Measurements from ENCODE around the gene CBX5. TPM values are rescaled to one million over a fixed set of nuclear protein-coding genes. Genes with fewer than 3 reads are reported as not detected.
A peak's percentile ranks its signal among the peaks of the same experiment; 100 is the strongest.

The CBX5 gene
- total and polyA plus RNA-seq, 9 of the 15 experiments (the other 6 are each of a cell fraction or from before 2014, with no cell fraction given) = 32.6 to 102 (median 59.2) TPM

DNA sequence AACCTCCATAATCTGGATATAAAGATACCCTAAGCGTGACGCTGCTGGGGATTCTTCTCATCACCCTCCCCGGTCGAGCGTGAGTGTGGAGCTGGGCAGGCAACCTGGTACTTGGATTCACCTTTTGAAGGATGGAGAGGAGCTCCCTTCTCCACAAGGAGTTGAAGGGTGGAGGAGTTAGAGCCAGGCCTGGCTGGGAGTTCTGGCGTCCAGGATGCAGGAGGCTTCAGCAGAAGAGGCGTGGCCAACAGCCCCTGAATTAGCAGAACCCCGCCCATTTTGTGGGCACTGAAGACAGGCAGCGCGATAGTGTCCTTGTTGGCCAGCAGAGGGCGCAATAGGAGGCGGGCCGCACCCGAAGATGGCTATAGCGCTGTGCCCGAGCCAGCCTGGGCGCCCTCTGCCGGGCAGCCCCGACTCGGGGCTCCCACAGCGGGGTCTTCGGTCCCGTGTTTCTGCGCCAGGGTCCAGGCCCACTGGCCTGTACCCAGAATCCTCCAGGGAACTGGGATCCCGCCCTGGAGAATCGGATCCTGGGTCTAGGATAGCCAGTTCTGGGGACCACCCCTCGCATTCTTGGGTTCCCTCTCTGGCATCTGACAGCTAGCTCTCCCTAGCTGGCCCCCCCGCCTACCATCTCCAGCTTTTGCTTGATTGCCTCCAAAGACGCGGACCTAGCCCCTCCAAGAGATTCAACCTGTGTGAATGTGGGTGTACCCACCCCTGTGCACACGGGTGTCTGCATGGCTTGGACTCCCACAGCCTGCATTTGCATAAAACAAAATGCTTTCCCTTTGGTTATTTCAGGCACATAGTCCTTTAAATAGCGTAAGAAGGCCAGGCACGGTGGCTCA lies 65.1 kb downstream of the CBX5 start (continued):
- no peak for TF ChIP-seq E2F8 (IDR thresholded peaks at IDR 0.05; ENCODE audit: low read depth, partially characterized antibody)
- no peak for TF ChIP-seq ZNF431 (CRISPR knock-in tag; IDR thresholded peaks at IDR 0.05)
- TF ChIP-seq MEF2D (tag; conservative IDR thresholded peaks at IDR 0.05; ENCODE audit: low read depth) = no peak
- TF ChIP-seq XRCC3 (IDR thresholded peaks at IDR 0.05) = no peak
- no peak for TF ChIP-seq SUPT5H (IDR thresholded peaks at IDR 0.05)
- TF ChIP-seq ZNF77 (CRISPR knock-in tag; IDR thresholded peaks at IDR 0.05) = no peak
- TF ChIP-seq KLF13 (tag; IDR thresholded peaks at IDR 0.05; ENCODE audit: borderline replicate concordance, low read depth) = peak; percentile 60; the same call in 1 of the 2 replicates
- TF ChIP-seq, protein P1, sequence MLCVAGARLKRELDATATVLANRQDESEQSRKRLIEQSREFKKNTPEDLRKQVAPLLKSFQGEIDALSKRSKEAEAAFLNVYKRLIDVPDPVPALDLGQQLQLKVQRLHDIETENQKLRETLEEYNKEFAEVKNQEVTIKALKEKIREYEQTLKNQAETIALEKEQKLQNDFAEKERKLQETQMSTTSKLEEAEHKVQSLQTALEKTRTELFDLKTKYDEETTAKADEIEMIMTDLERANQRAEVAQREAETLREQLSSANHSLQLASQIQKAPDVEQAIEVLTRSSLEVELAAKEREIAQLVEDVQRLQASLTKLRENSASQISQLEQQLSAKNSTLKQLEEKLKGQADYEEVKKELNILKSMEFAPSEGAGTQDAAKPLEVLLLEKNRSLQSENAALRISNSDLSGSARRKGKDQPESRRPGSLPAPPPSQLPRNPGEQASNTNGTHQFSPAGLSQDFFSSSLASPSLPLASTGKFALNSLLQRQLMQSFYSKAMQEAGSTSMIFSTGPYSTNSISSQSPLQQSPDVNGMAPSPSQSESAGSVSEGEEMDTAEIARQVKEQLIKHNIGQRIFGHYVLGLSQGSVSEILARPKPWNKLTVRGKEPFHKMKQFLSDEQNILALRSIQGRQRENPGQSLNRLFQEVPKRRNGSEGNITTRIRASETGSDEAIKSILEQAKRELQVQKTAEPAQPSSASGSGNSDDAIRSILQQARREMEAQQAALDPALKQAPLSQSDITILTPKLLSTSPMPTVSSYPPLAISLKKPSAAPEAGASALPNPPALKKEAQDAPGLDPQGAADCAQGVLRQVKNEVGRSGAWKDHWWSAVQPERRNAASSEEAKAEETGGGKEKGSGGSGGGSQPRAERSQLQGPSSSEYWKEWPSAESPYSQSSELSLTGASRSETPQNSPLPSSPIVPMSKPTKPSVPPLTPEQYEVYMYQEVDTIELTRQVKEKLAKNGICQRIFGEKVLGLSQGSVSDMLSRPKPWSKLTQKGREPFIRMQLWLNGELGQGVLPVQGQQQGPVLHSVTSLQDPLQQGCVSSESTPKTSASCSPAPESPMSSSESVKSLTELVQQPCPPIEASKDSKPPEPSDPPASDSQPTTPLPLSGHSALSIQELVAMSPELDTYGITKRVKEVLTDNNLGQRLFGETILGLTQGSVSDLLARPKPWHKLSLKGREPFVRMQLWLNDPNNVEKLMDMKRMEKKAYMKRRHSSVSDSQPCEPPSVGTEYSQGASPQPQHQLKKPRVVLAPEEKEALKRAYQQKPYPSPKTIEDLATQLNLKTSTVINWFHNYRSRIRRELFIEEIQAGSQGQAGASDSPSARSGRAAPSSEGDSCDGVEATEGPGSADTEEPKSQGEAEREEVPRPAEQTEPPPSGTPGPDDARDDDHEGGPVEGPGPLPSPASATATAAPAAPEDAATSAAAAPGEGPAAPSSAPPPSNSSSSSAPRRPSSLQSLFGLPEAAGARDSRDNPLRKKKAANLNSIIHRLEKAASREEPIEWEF (CRISPR knock-in tag; IDR thresholded peaks at IDR 0.05) = no peak
- TF ChIP-seq EZH2 (IDR thresholded peaks at IDR 0.05; ENCODE audit: borderline replicate concordance, low read depth, low read length) = no peak
- peak; percentile 84 for TF ChIP-seq ZBTB2 (IDR thresholded peaks at IDR 0.05)
- no peak for TF ChIP-seq ZNF134 (CRISPR knock-in tag; conservative IDR thresholded peaks at IDR 0.05)
- TF ChIP-seq DNMT1 (IDR thresholded peaks at IDR 0.05) = no peak
- TF ChIP-seq HMG20B (CRISPR knock-in tag; IDR thresholded peaks at IDR 0.05) = no peak
- TF ChIP-seq RUNX1 (IDR thresholded peaks at IDR 0.05; ENCODE audit: low read depth) = no peak
- TF ChIP-seq TAF7 (tag; IDR thresholded peaks at IDR 0.05) = 0 out of 2 replicates have a peak, but pooled peaks have one; percentile 15
- peak; percentile 81; the same call in 1 of the 2 replicates for TF ChIP-seq KAT7 (CRISPR knock-in tag; IDR thresholded peaks at IDR 0.05; ENCODE audit: borderline replicate concordance)
- no peak for TF ChIP-seq SIX5 (IDR thresholded peaks at IDR 0.05; ENCODE audit: borderline replicate concordance in 1 of 2, insufficient read depth in 1 of 2, low read depth in 1 of 2, low read length in 2 of 2)
- TF ChIP-seq ZNF324 (CRISPR knock-in tag; IDR thresholded peaks at IDR 0.05) = no peak
- no peak for TF ChIP-seq PRMT5 (CRISPR knock-in tag; IDR thresholded peaks at IDR 0.05)
- no peak for TF ChIP-seq EGR1 (conservative IDR thresholded peaks at IDR 0.05)
